Fibroblast of lung (primary cell): ENCODE measurements around the gene MYO18B. TPM values are rescaled to one million over a fixed set of nuclear protein-coding genes. Genes with fewer than 3 reads are reported as not detected.

ENCODE experiments used
- DNase-seq, 2 donors: peaks; one replicate each; pipeline versions ENCODE4 v3.0.0 to v3.0.0-alpha.2; 2010; ENCODE audit warnings: low read depth in 2 of 2
- H2AFZ ChIP-seq: 2 replicates; pipeline ENCODE4 v1.5.1; 2012; ENCODE audit warnings: low read length, control low read depth, inconsistent platforms
- H3K27ac ChIP-seq: 2 replicates; pipeline ENCODE4 v1.5.1; 2011; ENCODE audit warnings: low read length, control low read depth; ENCODE audit not compliant: insufficient read depth
- H3K27me3 ChIP-seq: 2 replicates; pipeline ENCODE4 v1.5.1; 2011; ENCODE audit warnings: mild to moderate bottlenecking, low read length; ENCODE audit not compliant: control insufficient read depth, insufficient read depth
- H3K36me3 ChIP-seq: 2 replicates; pipeline ENCODE4 v1.5.1; 2011; ENCODE audit warnings: low read length; ENCODE audit not compliant: control insufficient read depth, insufficient read depth
- H3K4me1 ChIP-seq: 2 replicates; pipeline ENCODE4 v1.5.1; 2011; ENCODE audit warnings: low read length; ENCODE audit not compliant: control insufficient read depth, insufficient read depth; ENCODE audit errors: extremely low read depth
- H3K4me2 ChIP-seq: 2 replicates; pipeline ENCODE4 v1.5.1; 2011; ENCODE audit warnings: low read length, control low read depth; ENCODE audit not compliant: insufficient read depth; ENCODE audit errors: extremely low read depth
- H3K4me3 ChIP-seq, 4 experiments: fragments of 200-600 bp in 1 of 4; sonication (generic) in 1 of 4; replicated peaks in 1 of 4; 2 replicates each; pipeline ENCODE4 v1.5.1; 2011 to 2016; ENCODE audit warnings: low read length in 4 of 4, low read depth in 3 of 4, mild to moderate bottlenecking in 3 of 4, control low read depth in 2 of 4, inconsistent platforms in 1 of 4, mixed read lengths in 1 of 4; ENCODE audit not compliant: insufficient read depth in 1 of 4; ENCODE audit errors: control extremely low read depth in 1 of 4
- H3K79me2 ChIP-seq: 2 replicates; pipeline ENCODE4 v1.5.1; 2012; ENCODE audit warnings: mild to moderate bottlenecking, low read length, inconsistent platforms; ENCODE audit not compliant: control insufficient read depth, insufficient read depth
- H3K9ac ChIP-seq: 2 replicates; pipeline ENCODE4 v1.5.1; 2011; ENCODE audit warnings: mild to moderate bottlenecking, low read length, control low read depth; ENCODE audit not compliant: insufficient read depth
- H3K9me3 ChIP-seq: 2 replicates; pipeline ENCODE4 v1.5.1; 2012; ENCODE audit warnings: low read depth, low read length; ENCODE audit not compliant: control insufficient read depth, insufficient read depth
- H4K20me1 ChIP-seq: 2 replicates; pipeline ENCODE4 v1.5.1; 2011; ENCODE audit warnings: low read length; ENCODE audit not compliant: control insufficient read depth, insufficient read depth; ENCODE audit errors: extremely low read depth
- EZH2 ChIP-seq: IDR thresholded peaks from 2 replicates; pipeline ENCODE4 v1.5.1; 2012; ENCODE audit warnings: low read length, control low read depth, mild to moderate bottlenecking; ENCODE audit errors: missing control alignments
- polyA plus RNA-seq, 2 donors: library from polyadenylated mRNA; depleted of rRNA in 1 of 2; stranded (reverse) in 1 of 2; unstranded in 1 of 2; fragments of >200 nt; gene quantifications; 2 replicates each; pipeline ENCODE4 v1.2.1, GENCODE V29; 2011 to 2012; ENCODE audit warnings: missing spikeins in 1 of 2
- total RNA-seq: library from RNA; depleted of rRNA; stranded (reverse); fragments of >200 nt; gene quantifications from 2 replicates; pipeline ENCODE4 v1.2.1, GENCODE V29; 2014
- TF ChIP-seq, protein P1 (sequence below), 2 donors: IDR thresholded peaks in 1 of 2; conservative IDR thresholded peaks in 1 of 2; 1 replicate in 1 of 2; 2 replicates in 1 of 2; pipeline ENCODE4 v1.5.1; 2011 to 2012; ENCODE audit warnings: low read length in 2 of 2, control low read depth in 1 of 2, inconsistent platforms in 1 of 2, low read depth in 1 of 2, mild to moderate bottlenecking in 1 of 2

MYO18B gene
- total and polyA plus RNA-seq, 2 donors (not counting 1 experiment from before 2014, with no cell fraction given), result 0.17 TPM; not detected in 1

DNA sequence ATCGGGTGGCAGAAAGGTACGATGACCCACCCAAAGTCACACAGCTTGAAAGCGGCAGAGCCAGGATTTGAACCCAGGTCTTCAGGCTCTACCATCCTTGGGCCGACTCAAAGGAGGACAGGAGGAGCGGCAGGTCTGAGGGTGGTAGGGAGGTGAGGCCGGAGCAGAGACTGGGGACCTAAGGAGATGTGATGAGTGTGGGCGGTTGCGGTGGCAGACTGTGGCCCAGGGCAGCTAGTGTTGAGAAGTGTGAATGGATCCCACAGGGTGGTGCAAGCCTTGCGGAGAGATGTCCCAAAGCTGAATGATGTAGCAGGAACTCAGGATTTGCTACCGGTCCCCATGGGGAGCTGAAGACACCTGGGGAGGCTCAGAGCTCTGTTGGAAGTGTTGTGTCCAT, 180.2 kb downstream of the MYO18B start:
- no peak overlapping the region for H3K27ac ChIP-seq

DNA sequence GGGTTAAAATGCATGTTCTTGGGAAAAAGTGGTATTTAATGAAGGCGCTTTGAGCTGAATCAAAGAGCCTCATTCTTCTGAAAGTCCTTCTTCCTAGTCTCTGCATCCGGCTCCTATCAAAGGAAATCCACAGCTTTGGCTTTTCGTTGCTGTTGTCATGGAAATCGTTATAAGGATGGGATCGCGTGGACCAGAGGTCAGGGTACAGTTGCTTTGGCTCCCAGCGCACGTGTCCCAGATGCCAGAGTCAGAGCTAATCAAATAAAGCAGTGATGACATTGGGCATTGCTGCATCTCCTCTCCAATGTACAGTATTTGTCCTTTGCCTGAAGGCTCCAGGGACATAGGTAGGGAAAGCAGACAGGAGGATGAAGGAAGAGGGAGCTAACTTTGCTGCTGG, 181.9 kb downstream of the MYO18B start:
- no peaks in the 10 kb centered on the region for H3K4me1 ChIP-seq
- H3K27me3 ChIP-seq, result no peaks in the 10 kb centered on the region
- TF ChIP-seq, protein P1, sequence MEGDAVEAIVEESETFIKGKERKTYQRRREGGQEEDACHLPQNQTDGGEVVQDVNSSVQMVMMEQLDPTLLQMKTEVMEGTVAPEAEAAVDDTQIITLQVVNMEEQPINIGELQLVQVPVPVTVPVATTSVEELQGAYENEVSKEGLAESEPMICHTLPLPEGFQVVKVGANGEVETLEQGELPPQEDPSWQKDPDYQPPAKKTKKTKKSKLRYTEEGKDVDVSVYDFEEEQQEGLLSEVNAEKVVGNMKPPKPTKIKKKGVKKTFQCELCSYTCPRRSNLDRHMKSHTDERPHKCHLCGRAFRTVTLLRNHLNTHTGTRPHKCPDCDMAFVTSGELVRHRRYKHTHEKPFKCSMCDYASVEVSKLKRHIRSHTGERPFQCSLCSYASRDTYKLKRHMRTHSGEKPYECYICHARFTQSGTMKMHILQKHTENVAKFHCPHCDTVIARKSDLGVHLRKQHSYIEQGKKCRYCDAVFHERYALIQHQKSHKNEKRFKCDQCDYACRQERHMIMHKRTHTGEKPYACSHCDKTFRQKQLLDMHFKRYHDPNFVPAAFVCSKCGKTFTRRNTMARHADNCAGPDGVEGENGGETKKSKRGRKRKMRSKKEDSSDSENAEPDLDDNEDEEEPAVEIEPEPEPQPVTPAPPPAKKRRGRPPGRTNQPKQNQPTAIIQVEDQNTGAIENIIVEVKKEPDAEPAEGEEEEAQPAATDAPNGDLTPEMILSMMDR (conservative IDR thresholded peaks at IDR 0.05 in 1 of 2, IDR thresholded peaks at IDR 0.05 in 1 of 2; ENCODE audit: low read depth in 1 of 2, low read length in 2 of 2), result no peak
- TF ChIP-seq EZH2, result no peak
- DNase-seq, result no peak
- no peak overlapping the region for H3K27ac ChIP-seq
- H3K36me3 ChIP-seq, result no peaks in the 10 kb centered on the region
- H3K4me2 ChIP-seq, result no peak overlapping the region
- H3K9me3 ChIP-seq, result no peaks in the 10 kb centered on the region
- no peak overlapping the region for H2AFZ ChIP-seq
- no peaks in the 10 kb centered on the region for H3K79me2 ChIP-seq
- H4K20me1 ChIP-seq, result no peaks in the 10 kb centered on the region
- no peak overlapping the region for H3K4me3 ChIP-seq
- no peak overlapping the region for H3K9ac ChIP-seq

More for the DNA sequence above, 180.2 kb downstream of the MYO18B start:
- H3K27me3 ChIP-seq, result no peaks in the 10 kb centered on the region
- H3K4me2 ChIP-seq, result no peak overlapping the region
- H3K9ac ChIP-seq, result no peak overlapping the region
- H3K79me2 ChIP-seq, result no peaks in the 10 kb centered on the region
- DNase-seq, result no peak
- TF ChIP-seq, protein P1 (conservative IDR thresholded peaks at IDR 0.05 in 1 of 2, IDR thresholded peaks at IDR 0.05 in 1 of 2; ENCODE audit: low read depth in 1 of 2, low read length in 2 of 2), result no peak
- no peak for TF ChIP-seq EZH2
- no peak overlapping the region for H2AFZ ChIP-seq
- no peaks in the 10 kb centered on the region for H4K20me1 ChIP-seq
- no peaks in the 10 kb centered on the region for H3K4me1 ChIP-seq
- H3K36me3 ChIP-seq, result no peaks in the 10 kb centered on the region
- H3K4me3 ChIP-seq, result no peak overlapping the region
- H3K9me3 ChIP-seq, result no peaks in the 10 kb centered on the region

DNA sequence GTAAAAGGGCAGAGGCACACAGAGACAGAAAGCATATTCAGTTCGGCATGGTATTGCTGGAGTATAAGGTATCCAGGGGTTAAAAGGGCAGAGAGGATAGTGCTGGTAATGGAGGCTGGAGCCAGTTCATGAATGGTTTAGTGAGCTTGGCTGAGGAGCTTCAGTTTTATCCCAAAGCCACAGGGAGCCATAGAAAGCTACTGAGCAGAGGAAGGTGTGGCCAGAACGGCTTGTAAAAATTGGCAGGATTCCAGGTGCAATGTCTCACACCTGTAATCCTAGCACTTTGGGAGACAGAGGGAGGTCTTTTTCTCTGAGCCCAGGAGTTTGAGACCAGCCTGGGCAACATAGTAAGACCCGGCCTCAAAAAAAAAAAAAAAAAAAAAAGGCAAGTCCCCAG, 186.1 kb downstream of the MYO18B start:
- Histone ChIP-seq H2AFZ (no peak overlapping the region), H3K27ac (no peak overlapping the region), H3K9me3 (no peaks in the 10 kb centered on the region), H3K4me2 (no peak overlapping the region), H3K36me3 (no peaks in the 10 kb centered on the region), H3K9ac (no peak overlapping the region), H4K20me1 (no peaks in the 10 kb centered on the region), H3K27me3 (no peaks in the 10 kb centered on the region), H3K79me2 (no peaks in the 10 kb centered on the region), H3K4me3 (no peak overlapping the region), H3K4me1 (no peaks in the 10 kb centered on the region)
- no peak for TF ChIP-seq EZH2
- TF ChIP-seq, protein P1 (conservative IDR thresholded peaks at IDR 0.05 in 1 of 2, IDR thresholded peaks at IDR 0.05 in 1 of 2; ENCODE audit: low read depth in 1 of 2, low read length in 2 of 2), result no peak
- DNase-seq, result no peak
